GM18520 (cell line): Measurements from ENCODE around the gene PEX7.
"Not testable (repeated sequence)": the region's sequence is repeated elsewhere in the genome, so short reads cannot be mapped to it uniquely, and the experiment has no call there.

Experiments used
- ATAC-seq: cut with Tn5 transposase; IDR thresholded peaks from one replicate; pipeline ENCODE4 v1.9.1; 2021; ENCODE audit not compliant: unreplicated experiment

Gene PEX7

GRCh38 chr6:136893187-136893586, 70.8 kb downstream of the PEX7 start:
- ATAC-seq = no peak

GRCh38 chr6:136895901-136896300, 73.5 kb downstream of the PEX7 start:
- ATAC-seq = no peak

GRCh38 chr6:136897071-136897470, 74.7 kb downstream of the PEX7 start:
- no peak for ATAC-seq

GRCh38 chr6:136901212-136901784, 78.9 kb downstream of the PEX7 start:
- no peak for ATAC-seq

- not testable (repeated sequence) for ATAC-seq
Measured at GRCh38 chr6:136904477-136904876, 82.1 kb downstream of the PEX7 start.

- ATAC-seq = no peak
Measured at GRCh38 chr6:136914947-136915346, 92.6 kb downstream of the PEX7 start.

GRCh38 chr6:136918706-136919105, 96.3 kb downstream of the PEX7 start:
- ATAC-seq = no peak

- ATAC-seq = no peak
Measured at GRCh38 chr6:136920216-136920615, 97.8 kb downstream of the PEX7 start.

GRCh38 chr6:136920671-136921380, 98.4 kb downstream of the PEX7 start:
- no peak for ATAC-seq

GRCh38 chr6:136921381-136921935, 99.1 kb downstream of the PEX7 start:
- ATAC-seq = no peak

- no peak for ATAC-seq
Measured at GRCh38 chr6:136921936-136922684, 99.7 kb downstream of the PEX7 start, which contains the start of gene SLC35D3. TSS of gene SLC35D3 (plus strand) at chr6:136922301. CDS start at chr6:136922429, 128 bp downstream.

- no peak for ATAC-seq
Measured at GRCh38 chr6:136922685-136923006, 100.3 kb downstream of the PEX7 start.

GRCh38 chr6:136923116-136923953, 100.9 kb downstream of the PEX7 start:
- ATAC-seq = no peak

GRCh38 chr6:136923954-136924673, 101.7 kb downstream of the PEX7 start:
- no peak for ATAC-seq

- ATAC-seq = no peak
Measured at GRCh38 chr6:136926383-136926782, 104.0 kb downstream of the PEX7 start.

- ATAC-seq = no peak
Measured at GRCh38 chr6:136927292-136927691, 104.9 kb downstream of the PEX7 start.

- ATAC-seq = no peak
Measured at GRCh38 chr6:136930528-136930927, 108.1 kb downstream of the PEX7 start.

- no peak for ATAC-seq
Measured at GRCh38 chr6:136932599-136932998, 110.2 kb downstream of the PEX7 start.

- ATAC-seq = no peak
Measured at GRCh38 chr6:136945072-136945471, 122.7 kb downstream of the PEX7 start.

GRCh38 chr6:136945711-136946121, 123.3 kb downstream of the PEX7 start:
- ATAC-seq = no peak
